ENCODE results near the gene MYL12A. TPM values are rescaled to one million over a fixed set of nuclear protein-coding genes. Genes with fewer than 3 reads are reported as not detected.

MYL12A gene
- total and polyA plus RNA-seq, 7 donors: 165 to 1,173 (median 208) TPM

DNA sequence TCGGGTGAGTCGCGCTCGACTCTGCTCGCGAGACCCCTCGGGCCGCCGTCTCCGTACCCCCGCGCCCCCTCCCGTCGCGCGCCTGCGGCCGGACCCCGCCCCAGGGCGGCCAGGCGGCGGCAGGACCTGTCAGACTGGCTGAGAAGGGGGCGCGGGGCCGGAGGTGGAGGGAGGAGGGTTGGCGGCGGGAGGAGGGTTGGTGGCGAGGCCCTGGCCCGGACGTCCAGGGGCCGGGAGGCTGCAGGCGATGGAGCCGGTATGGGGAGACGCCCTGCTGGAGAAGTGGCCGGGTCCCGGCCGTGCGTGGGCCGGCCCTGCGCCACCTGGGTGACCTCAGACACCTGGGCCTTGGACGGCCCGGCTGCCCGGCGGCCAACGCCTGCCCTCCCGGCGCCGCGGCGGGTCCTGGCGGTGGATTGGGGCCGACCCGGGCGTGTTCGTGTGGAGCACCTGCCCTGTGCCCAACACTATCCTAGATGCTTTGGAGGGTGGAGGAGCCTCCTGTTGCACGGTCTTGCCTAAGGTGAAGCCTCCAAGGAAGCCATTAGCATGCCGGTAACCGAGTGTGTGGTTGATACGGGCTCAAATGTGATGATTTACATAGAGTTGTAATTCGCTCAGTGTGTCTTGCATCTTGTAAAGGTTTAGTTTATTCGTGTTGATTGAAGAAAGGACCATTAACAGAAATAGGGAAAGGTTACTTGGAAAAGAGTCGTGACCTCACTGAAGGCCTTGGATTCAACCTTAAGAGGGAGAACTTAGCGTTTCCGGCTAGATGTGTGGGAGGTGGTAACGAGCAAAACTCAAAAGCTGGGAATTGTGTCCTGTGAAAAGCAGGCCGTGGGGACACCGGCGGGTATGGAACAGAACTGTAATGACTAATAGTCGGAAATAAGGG is 14.9 kb downstream of the MYL12A start:
- H3K4me1 ChIP-seq: peaks cover 0 to 60% (median 55%) of the 10 kb centered on the region in 4 donors
- intact Hi-C loops (cut with DNase I): loop anchor here (5.0 kb wide), 4 partner anchors 45 to 335 kb away; partner anchors contain the start of genes LPIN2, MYOM1 and TGIF1
- 1% methylated on average over 69 of the region's 69 CpGs for WGBS, 2 donors

GRCh38 chr18:3263132-3263700 is 15.6 kb downstream of the MYL12A start:
- WGBS, 2 donors: 8 to 19% methylated on average over 8 of the region's 8 CpGs
- Histone ChIP-seq H3K9me3 (no peaks in the 10 kb centered on the region), H3K36me3 (peaks cover 0 to 6% (median 2%) of the 10 kb centered on the region in 4 donors), H3K4me3 (peak overlapping the region; percentile 72 to 99 (median 81)), H3K4me1 (peaks cover 0 to 65% (median 61%) of the 10 kb centered on the region in 4 donors), H3K27me3 (no peaks in the 10 kb centered on the region), H3K27ac (peak overlapping the region in 3 of 4 donors; percentile 89 to 94 (median 92))
- no peak for DNase-seq
- intact Hi-C loops (cut with DNase I): loop anchor here (5.0 kb wide), 4 partner anchors 46 to 334 kb away; partner anchors contain the start of genes LPIN2, MYOM1 and TGIF1
- TF ChIP-seq POLR2A (IDR thresholded peaks at IDR 0.05) (no peak), CTCF (IDR thresholded peaks at IDR 0.05) (no peak), EP300 (IDR thresholded peaks at IDR 0.05) (no peak), POLR2AphosphoS5 (IDR thresholded peaks at IDR 0.05) (no peak)

More for the DNA sequence above, 14.9 kb downstream of the MYL12A start:
- H3K4me3 ChIP-seq: peak overlapping the region; percentile 72 to 99 (median 81)
- H3K27ac ChIP-seq: peak overlapping the region; percentile 88 to 94 (median 90)
- no peaks in the 10 kb centered on the region for H3K27me3 ChIP-seq
- H3K9me3 ChIP-seq: no peaks in the 10 kb centered on the region
- TF ChIP-seq POLR2A (IDR thresholded peaks at IDR 0.05) (no peak), POLR2AphosphoS5 (IDR thresholded peaks at IDR 0.05) (no peak), EP300 (IDR thresholded peaks at IDR 0.05) (no peak), CTCF (IDR thresholded peaks at IDR 0.05) (no peak)
- H3K36me3 ChIP-seq: peaks cover under 1 to 12% (median 7%) of the 10 kb centered on the region in 4 donors
- no peak for DNase-seq

GRCh38 chr18:3264362-3264761 is 16.8 kb downstream of the MYL12A start:
- no peak overlapping the region for H3K4me3 ChIP-seq
- WGBS, 2 donors: 45 to 65% methylated on average over 2 of the region's 2 CpGs

DNA sequence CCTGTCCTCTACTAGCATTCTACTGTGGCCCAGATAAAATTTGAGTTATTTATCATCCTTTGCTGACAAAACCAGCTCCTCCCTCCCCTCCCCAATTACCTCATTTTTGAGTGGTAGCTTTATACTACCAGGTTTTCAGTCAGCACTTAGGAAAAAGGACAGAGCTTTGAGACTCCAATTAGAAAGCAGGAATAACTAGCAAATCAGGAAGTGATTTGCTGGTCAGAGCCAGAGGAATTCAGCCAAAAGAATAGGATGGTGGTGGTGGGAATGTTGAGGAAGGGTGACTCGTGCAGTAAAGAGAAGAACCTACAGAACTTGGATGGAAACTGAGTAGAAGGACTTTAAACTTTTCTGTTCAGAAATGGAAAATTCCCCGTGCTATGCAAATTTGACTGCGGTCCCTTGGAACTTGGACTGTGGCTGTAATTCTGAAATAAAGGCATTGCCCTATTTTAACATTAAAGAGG is 18.0 kb downstream of the MYL12A start:
- 22 to 58% methylated on average over 3 of the region's 3 CpGs for WGBS, 2 donors
- H3K27ac ChIP-seq: no peak overlapping the region
- intact Hi-C loops (cut with DNase I): no loop called here

More at GRCh38 chr18:3264362-3264761, 16.8 kb downstream of the MYL12A start:
- Histone ChIP-seq H3K4me1 (peaks cover 0 to 77% (median 67%) of the 10 kb centered on the region in 4 donors), H3K27ac (no peak overlapping the region), H3K9me3 (no peaks in the 10 kb centered on the region), H3K36me3 (no peaks in the 10 kb centered on the region), H3K27me3 (no peaks in the 10 kb centered on the region)
- intact Hi-C loops (cut with DNase I): loop anchor here (5.0 kb wide), 4 partner anchors 47 to 333 kb away; partner anchors contain the start of genes LPIN2, MYOM1 and TGIF1
- DNase-seq: no peak
- TF ChIP-seq CTCF (IDR thresholded peaks at IDR 0.05): no peak
- no peak for TF ChIP-seq EP300 (IDR thresholded peaks at IDR 0.05)
- no peak for TF ChIP-seq POLR2A (IDR thresholded peaks at IDR 0.05)
- no peak for TF ChIP-seq POLR2AphosphoS5 (IDR thresholded peaks at IDR 0.05)

More for the DNA sequence above, 18.0 kb downstream of the MYL12A start:
- peaks cover 0 to 79% (median 68%) of the 10 kb centered on the region in 4 donors for H3K4me1 ChIP-seq
- H3K9me3 ChIP-seq: no peaks in the 10 kb centered on the region
- no peaks in the 10 kb centered on the region for H3K36me3 ChIP-seq
- no peak for DNase-seq
- no peak overlapping the region for H3K4me3 ChIP-seq
- H3K27me3 ChIP-seq: no peaks in the 10 kb centered on the region
- TF ChIP-seq POLR2A (IDR thresholded peaks at IDR 0.05) (no peak), CTCF (IDR thresholded peaks at IDR 0.05) (no peak), EP300 (IDR thresholded peaks at IDR 0.05) (no peak), POLR2AphosphoS5 (IDR thresholded peaks at IDR 0.05) (no peak)
